CD4-positive, alpha-beta T cell (primary cell): Measurements from ENCODE around the gene ZC3H4. TPM values are rescaled to one million over a fixed set of nuclear protein-coding genes. Genes with fewer than 3 reads are reported as not detected.
A peak's percentile ranks its signal among the peaks of the same experiment; 100 is the strongest.

Source experiments
- ATAC-seq: fragments of 200-7000 bp; cut with Tn5 transposase; one replicate; pipeline ENCODE4 v1.10.0; 2022; ENCODE audit warnings: mild to moderate bottlenecking; ENCODE audit not compliant: poor library complexity
- CTCF ChIA-PET: fragments of 350-600 bp; sonication (Branson Sonifier 250); formaldehyde crosslinking; loops from one replicate; lab custom pipeline; 2021; ENCODE audit warnings: antibody characterized with exemption, inconsistent platforms; lab: Charles Lee
- POLR2A ChIA-PET: fragments of 350-600 bp; sonication (Branson Sonifier 250); formaldehyde crosslinking; loops from one replicate; lab custom pipeline; 2021; ENCODE audit warnings: antibody characterized with exemption, inconsistent platforms; lab: Charles Lee
- DNase-seq, 14 experiments: peaks; one replicate each; pipeline ENCODE4 v3.0.0-alpha.2; 2013 to 2020; ENCODE audit warnings: mixed read lengths in 2 of 14
- H3K27ac ChIP-seq, 2 donors: one replicate each; pipeline versions ENCODE4 v1.5.1 to v1.7.0; 2013; ENCODE audit warnings: low read length in 2 of 2, low read depth in 1 of 2, mild to moderate bottlenecking in 1 of 2
- H3K27me3 ChIP-seq, 2 experiments: 1 replicate in 1 of 2; 2 replicates in 1 of 2; pipeline versions ENCODE4 v1.6.1 to v1.7.0; 2013; ENCODE audit warnings: low read length in 2 of 2, control low read depth in 1 of 2, mild to moderate bottlenecking in 1 of 2, moderate library complexity in 1 of 2; ENCODE audit not compliant: insufficient read depth in 2 of 2, control insufficient read depth in 1 of 2
- H3K36me3 ChIP-seq: one replicate; pipeline ENCODE4 v1.6.1; 2013; ENCODE audit warnings: low read length, control low read depth; ENCODE audit not compliant: insufficient read depth
- H3K4me1 ChIP-seq: one replicate; pipeline ENCODE4 v1.6.1; 2013; ENCODE audit warnings: low read length, control low read depth; ENCODE audit not compliant: insufficient read depth
- H3K4me3 ChIP-seq: one replicate; pipeline ENCODE4 v1.5.1; 2013; ENCODE audit warnings: mild to moderate bottlenecking, low read length, moderate library complexity
- H3K9me3 ChIP-seq, 2 experiments: 1 replicate in 1 of 2; 2 replicates in 1 of 2; pipeline versions ENCODE4 v1.6.1 to v1.7.0; 2013; ENCODE audit warnings: low read length in 2 of 2, mild to moderate bottlenecking in 2 of 2, control low read depth in 1 of 2, moderate library complexity in 1 of 2; ENCODE audit not compliant: control insufficient read depth in 1 of 2, insufficient read depth in 1 of 2
- H3K27ac Mint-ChIP-seq: one replicate; pipeline ENCODE4 v1.8.0; 2020; ENCODE audit warnings: mixed read lengths
- H3K27me3 Mint-ChIP-seq: one replicate; pipeline ENCODE4 v1.8.0; 2021; ENCODE audit warnings: mixed read lengths
- H3K36me3 Mint-ChIP-seq: one replicate; pipeline ENCODE4 v1.8.0; 2021; ENCODE audit warnings: low read depth, mixed read lengths
- H3K4me1 Mint-ChIP-seq: one replicate; pipeline ENCODE4 v1.8.0; 2021; ENCODE audit warnings: low read depth, mixed read lengths
- H3K4me3 Mint-ChIP-seq: one replicate; pipeline ENCODE4 v1.8.0; 2020; ENCODE audit warnings: mild to moderate bottlenecking, mixed read lengths
- H3K9me3 Mint-ChIP-seq: one replicate; pipeline ENCODE4 v1.8.0; 2020; ENCODE audit warnings: mixed read lengths
- CTCF ChIP-seq: fragments of 200-600 bp; IDR thresholded peaks from one replicate; pipeline ENCODE4 v1.8.0; 2022; ENCODE audit warnings: antibody characterized with exemption, mild to moderate bottlenecking
- intact Hi-C, 2 experiments: fragments of 100-400 bp; cut with DNase I in 1 of 2; cut with micrococcal nuclease in 1 of 2; formaldehyde crosslinking; loops; one replicate each; pipeline versions ENCODE4 v1.15.1 to v1.9.0; 2023 to 2025; cut with DNase I, micrococcal nuclease
- total RNA-seq, 174 experiments: library from RNA in 2 of 174; stranded (reverse) in 2 of 174; gene quantifications; one replicate each; pipeline ENCODE4 v1.2.3 and lab custom pipeline; 2021 to 2026

Gene ZC3H4
- total RNA-seq, 2 experiments from 2014 or later: 39.4 to 43.7 TPM

GRCh38 chr19:47020992-47021496 is 92.5 kb downstream of the ZC3H4 start:
- no peak for TF ChIP-seq CTCF
- ATAC-seq (no peak), DNase-seq (peak in 1 of 14 experiments; percentile 35)
- ChIA-PET CTCF (no interaction called here), POLR2A (no interaction called here)
- H3K27me3 ChIP-seq: peaks cover 46 to 55% of the 10 kb centered on the region in 2 experiments
- H3K4me3 Mint-ChIP-seq: no peak overlapping the region
- no peak overlapping the region for H3K27ac Mint-ChIP-seq
- no peaks in the 10 kb centered on the region for H3K36me3 Mint-ChIP-seq
- H3K27ac ChIP-seq: no peak overlapping the region
- no peaks in the 10 kb centered on the region for H3K36me3 ChIP-seq
- H3K4me1 Mint-ChIP-seq: peaks cover 10% of the 10 kb centered on the region
- intact Hi-C loops: no loop called here
- no peak overlapping the region for H3K4me3 ChIP-seq
- H3K9me3 Mint-ChIP-seq: no peaks in the 10 kb centered on the region
- H3K4me1 ChIP-seq: peaks cover 39% of the 10 kb centered on the region
- no peaks in the 10 kb centered on the region for H3K9me3 ChIP-seq
- peaks cover 63% of the 10 kb centered on the region for H3K27me3 Mint-ChIP-seq

GRCh38 chr19:47020132-47020805 is 93.3 kb downstream of the ZC3H4 start:
- peaks cover 39% of the 10 kb centered on the region for H3K4me1 ChIP-seq
- H3K4me1 Mint-ChIP-seq: peaks cover 10% of the 10 kb centered on the region
- H3K27me3 ChIP-seq: peaks cover 42 to 49% of the 10 kb centered on the region in 2 experiments
- no peaks in the 10 kb centered on the region for H3K9me3 ChIP-seq
- no peaks in the 10 kb centered on the region for H3K36me3 ChIP-seq
- H3K27me3 Mint-ChIP-seq: peaks cover 56% of the 10 kb centered on the region
- H3K27ac ChIP-seq: no peak overlapping the region
- no peaks in the 10 kb centered on the region for H3K36me3 Mint-ChIP-seq
- POLR2A ChIA-PET: no interaction called here
- no peak for TF ChIP-seq CTCF
- CTCF ChIA-PET: interaction anchor here (0.9 kb wide), 1 partner anchor 190 kb away, joined by 3 read pairs; no protein-coding TSS in a partner anchor
- peak; percentile 50 for ATAC-seq
- no peaks in the 10 kb centered on the region for H3K9me3 Mint-ChIP-seq
- DNase-seq: peak in 1 of 14 experiments; percentile 26
- no peak overlapping the region for H3K4me3 Mint-ChIP-seq
- intact Hi-C loops: no loop called here
- H3K27ac Mint-ChIP-seq: no peak overlapping the region
- H3K4me3 ChIP-seq: no peak overlapping the region

- Histone ChIP-seq H3K27ac (no peak within 1 kb of the TSS), H3K4me3 (no peak within 1 kb of the TSS), H3K27me3 (peaks cover 42 to 46% of the 10 kb centered on the region in 2 experiments), H3K9me3 (no peaks in the 10 kb centered on the region), H3K4me1 (peaks cover 39% of the 10 kb centered on the region), H3K36me3 (no peaks in the 10 kb centered on the region)
- H3K9me3 Mint-ChIP-seq: no peaks in the 10 kb centered on the region
- POLR2A ChIA-PET: no interaction called here
- peaks cover 51% of the 10 kb centered on the region for H3K27me3 Mint-ChIP-seq
- no peak for TF ChIP-seq CTCF
- ATAC-seq (no peak), DNase-seq (peak in 1 of 14 experiments; percentile 31)
- H3K4me1 Mint-ChIP-seq: peaks cover 10% of the 10 kb centered on the region
- H3K27ac Mint-ChIP-seq: no peak within 1 kb of the TSS
- no peaks in the 10 kb centered on the region for H3K36me3 Mint-ChIP-seq
- CTCF ChIA-PET: interaction anchor here (0.9 kb wide), 1 partner anchor 191 kb away, joined by 3 read pairs; no protein-coding TSS in a partner anchor
- intact Hi-C loops: loop anchor here in 1 of 2 experiments (10.0 kb wide), 1 partner anchor 85 kb away; no protein-coding TSS in a partner anchor
- H3K4me3 Mint-ChIP-seq: peak within 1 kb of the TSS; percentile 43
Measured at GRCh38 chr19:47019431-47020041, 94.0 kb downstream of the ZC3H4 start, which contains the start of gene NPAS1. Gene NPAS1, plus strand, starts transcription at chr19:47019837. Its CDS starts 1,211 bp downstream, at chr19:47021048.
